Globus pallidus (tissue), 1 donor: ENCODE measurements around the gene CLDND1.

ENCODE experiments used
- DNase-seq: peaks from one replicate; pipeline ENCODE4 v3.0.0-alpha.2; 2015; ENCODE audit warnings: low spot score

Gene CLDND1

DNA sequence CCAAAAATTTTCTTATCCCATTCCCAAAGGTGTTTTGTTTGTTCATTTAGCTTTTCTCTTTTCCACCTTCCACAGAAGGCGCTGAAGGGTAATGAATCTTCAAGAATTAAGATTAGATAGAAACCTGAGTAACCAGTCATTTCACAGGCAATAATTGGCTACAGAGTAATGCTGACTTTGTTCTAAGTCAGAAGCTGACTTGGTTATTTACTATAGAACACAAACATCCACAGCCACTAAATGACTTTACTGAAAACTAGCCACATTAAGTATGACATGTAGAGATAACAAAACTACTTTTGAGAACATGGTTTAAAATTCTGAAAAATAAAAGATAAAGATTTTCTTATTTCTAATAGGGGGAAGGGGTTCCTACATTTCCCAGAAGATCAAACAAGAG is 7.8 kb downstream of the CLDND1 start:
- no peak for DNase-seq

DNA sequence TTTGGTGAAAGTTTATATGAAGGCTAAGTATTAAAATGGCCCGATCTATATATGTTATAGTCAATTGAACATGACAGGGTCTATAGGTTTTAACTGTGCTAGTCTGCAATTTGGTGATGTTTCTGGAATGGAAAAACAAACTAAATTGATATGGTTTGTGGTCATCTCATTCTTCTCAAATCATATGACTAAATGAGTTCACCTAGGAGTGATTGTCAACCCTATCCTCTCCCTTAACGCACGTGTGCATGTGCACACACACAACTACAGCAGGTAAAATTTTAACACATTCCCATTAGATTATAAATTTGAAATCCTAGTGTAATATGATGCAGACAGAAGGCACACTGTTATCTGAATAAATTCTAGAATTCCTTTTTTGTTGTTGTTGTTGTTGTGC is 9.0 kb downstream of the CLDND1 start:
- no peak for DNase-seq

DNA sequence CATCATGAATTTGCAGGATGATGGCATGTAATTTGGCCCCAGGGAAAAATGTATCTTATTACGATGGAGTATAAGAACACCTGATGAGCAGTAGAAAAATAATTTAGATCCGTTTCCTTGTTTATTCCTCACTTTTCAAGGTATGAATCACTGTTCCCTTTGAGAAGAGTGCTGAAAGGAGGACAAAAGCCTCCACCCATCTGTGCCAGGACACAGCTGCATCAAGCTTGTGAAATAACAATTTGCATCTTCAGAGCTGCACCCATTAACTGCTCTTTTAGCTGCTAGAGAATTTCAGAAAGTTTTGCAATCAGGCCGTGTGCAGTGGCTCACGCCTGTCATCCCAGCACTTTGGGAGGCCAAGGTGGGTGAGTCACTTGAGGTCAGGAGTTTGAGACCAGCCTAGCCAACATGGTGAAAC is 9.6 kb downstream of the CLDND1 start:
- peak; percentile 54 for DNase-seq

DNA sequence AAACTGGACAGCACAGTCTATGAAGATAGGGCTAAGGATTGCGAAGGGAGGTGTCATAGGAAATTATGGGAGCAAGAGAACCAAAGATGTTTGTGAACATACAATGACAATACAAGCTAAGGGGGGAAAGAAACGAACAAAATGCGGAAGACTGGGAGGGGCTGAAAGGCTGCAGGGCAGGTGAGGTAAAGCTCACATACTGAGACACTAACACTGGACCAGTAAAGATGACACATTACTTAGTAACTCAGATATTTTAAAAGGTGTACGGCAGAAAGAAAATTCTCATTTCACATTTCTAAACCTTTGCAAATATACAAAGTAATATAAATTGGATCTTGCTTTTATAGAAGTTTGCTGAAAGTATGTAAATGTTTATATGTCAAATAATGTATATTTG is 10.1 kb downstream of the CLDND1 start:
- DNase-seq, result no peak

DNA sequence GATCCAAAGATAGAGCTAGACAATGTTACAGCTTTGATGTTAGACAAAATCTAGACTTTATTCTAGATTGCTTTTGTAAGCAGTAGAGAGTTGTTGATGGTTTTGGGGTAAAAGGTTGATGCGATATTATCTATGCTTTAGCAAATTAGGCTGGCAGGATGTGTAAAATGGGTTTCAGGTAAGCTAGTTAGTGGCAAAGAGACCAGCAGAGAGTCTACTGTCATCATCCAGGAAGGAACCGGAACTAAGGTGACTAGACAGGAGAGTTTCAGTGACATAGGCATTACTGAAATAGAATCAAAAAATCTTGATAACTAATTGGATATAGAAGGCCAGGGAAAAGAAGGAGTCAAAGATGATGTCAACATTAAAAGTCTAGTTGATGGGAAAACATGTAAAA is 14.1 kb downstream of the CLDND1 start:
- no peak for DNase-seq

DNA sequence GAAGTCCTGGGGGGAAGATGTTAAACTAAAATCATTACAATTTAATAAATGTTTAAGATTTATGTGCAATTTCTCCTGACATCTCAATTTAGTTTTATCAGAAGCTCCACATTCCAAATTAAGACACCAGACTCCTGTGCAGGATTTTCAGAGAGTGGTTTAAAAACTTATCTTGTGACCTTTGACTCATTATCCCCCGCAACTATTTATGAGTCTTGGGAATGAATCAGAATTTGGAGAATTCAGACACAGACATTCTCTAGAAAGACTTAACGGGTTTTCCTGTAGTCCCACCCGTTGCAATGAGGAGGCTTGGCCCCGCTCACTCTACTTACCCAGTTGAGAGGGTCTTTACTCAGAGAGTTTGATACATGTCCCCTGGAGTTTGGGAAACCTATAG is 18.2 kb downstream of the CLDND1 start:
- no peak for DNase-seq

DNA sequence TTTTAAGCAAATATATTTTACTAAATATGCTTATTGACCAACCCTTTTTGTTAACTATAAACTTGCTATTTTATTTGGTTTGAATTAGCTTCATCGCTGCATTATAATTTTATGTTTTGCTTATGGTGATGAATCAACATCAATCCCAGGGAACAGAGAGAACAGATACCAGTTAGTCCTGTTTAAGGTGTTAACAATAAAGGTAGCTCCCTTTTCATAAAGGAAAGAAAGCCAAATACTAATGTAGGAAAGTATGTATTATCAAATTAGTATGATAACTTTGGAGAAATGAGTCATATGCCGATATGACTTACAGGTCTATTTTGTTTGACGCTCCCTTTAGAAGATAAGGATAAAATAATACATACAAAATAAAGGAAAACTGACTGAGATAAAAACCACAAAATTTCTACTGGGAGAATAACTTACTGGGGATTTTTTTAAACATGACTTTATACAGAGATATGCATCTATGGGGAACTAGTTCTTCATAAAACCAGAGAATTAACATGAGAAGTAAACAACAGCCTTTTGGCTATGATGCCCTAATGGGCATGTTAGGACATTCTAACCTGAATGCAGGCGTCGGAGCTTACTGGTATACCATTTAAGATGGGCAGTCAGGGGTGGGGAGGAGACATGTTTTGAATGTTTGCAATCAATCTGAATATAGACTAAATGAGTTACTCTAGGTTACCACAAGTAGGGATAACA is 20.7 kb downstream of the CLDND1 start:
- DNase-seq, result no peak

DNA sequence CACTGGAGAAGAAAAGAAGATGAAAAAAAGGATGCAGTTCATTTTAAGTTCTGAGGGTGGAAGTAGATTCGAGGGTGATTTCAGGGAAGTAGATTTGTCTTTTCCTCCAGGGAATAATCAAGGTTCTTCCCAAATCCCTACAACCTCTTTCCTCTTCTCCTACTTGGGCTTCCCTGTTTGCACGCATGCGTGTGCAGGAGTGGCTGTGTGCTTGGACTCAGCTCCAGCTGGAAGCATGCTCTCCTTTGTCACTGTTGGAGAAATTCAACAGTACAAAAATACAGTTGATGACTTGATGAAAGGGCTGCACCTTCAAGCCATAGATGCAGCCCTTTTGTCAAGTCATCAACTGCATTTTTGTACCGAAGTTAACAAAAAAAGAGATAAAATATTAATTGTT is 21.4 kb downstream of the CLDND1 start:
- DNase-seq, result peak; percentile 73

DNA sequence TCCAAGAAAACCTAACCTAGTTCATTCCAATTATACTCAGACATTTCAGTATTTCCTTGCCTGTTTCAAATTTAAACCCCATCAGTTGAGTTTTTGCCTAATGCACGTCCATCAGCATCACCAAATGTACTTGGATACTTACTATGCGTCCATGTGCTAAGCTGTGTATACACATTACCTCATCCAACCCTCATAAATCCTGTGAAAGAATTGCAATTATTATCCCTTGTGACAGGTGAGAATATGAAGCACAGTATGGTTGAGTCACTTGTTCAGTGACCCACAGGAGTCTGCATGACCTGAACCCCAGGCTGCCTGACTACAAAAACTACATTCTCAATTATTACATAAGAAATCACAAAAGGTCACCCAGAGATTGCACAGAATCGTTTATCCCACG is 22.7 kb downstream of the CLDND1 start:
- no peak for DNase-seq

DNA sequence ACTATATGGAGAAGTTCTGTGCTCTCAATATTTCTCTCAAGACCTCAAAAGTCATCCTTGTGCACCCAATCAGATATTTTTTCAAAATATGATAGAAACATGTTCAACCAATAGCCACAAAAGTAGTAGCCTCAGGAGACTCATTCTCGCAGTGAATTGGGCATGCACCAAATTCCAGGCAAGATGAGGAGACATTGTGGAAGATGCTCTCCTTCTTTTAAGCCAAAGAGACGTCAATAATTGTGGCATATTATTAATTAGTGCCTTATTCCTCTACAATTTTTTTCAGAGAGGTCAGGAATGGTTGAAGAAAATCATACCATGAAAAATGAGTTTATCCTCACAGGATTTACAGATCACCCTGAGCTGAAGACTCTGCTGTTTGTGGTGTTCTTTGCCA is 25.3 kb downstream of the CLDND1 start, which contains the start of gene OR5K2:
TSS of gene OR5K2 (plus strand) at position 301 of the 400 bp plus-strand sequence. CDS start at position 301, 0 bp downstream.
- DNase-seq, result no peak

DNA sequence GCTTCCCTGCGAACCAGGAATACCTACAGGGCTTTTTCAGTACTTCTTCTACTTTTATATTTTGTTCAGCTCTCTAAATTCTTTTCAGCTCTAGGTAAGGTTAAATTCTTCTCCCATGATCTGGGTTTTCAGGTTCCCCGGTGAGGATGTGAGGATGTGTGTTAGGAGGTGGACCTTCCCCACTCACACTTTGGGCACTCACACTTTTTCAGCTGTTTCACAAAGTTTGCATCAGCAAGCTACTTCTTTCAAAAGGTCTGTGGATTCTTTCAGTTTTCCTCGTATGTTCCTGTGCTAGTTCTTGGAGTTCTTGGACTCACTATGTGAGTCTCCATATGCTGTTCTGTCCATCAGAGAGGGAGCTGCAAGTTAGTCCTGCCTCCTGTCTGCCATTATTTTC is 39.1 kb downstream of the CLDND1 start:
- no peak for DNase-seq

DNA sequence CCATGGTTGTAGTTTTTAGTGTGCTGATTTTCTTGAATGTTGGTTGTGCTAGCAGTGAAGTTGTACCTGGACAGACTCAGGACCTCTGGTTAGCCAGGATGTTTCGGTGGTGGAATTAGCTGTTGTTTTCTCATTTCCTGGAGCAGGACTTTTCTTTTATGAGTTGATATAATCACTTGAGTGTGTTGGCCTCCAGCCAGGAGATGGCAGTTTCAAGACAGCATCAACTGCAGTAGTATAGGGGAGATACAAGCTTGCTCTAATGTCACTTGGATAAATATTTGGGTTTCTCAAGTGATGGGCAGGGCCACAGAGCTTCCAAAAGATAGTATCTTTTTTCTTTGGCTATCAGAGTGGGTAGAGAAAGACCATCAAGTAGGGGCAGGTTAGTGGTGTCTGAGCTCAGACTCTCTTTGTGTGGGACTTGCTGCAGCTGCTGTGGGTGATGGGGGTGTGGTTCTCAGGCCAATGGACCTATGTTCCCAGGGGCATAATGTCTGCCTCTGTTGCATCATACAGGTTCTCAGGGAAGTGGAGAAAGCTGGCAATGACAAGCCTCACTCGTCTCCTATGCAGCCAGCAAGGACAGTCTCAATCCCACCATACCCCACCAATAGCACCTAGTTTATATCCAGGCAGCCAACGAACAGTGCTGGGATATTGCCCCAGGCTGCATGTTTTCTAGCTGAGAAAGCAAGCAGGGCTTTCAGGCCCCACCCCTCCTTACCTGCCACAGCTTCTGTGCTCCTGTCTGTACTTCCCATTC is 39.8 kb downstream of the CLDND1 start:
- DNase-seq, result no peak
